OCI-LY7 (cell line): Measurements from ENCODE around the gene SLC6A6. TPM values are rescaled to one million over a fixed set of nuclear protein-coding genes. Genes with fewer than 3 reads are reported as not detected.

Experiments
- BruUV-seq: library from RNA; stranded (reverse); fragments of 400-500 nt; replicated peaks from 2 replicates; lab custom pipeline; 2021; lab: Mats Ljungman, UMichigan
- CTCF ChIA-PET: fragments of 300-600 bp; sonication (Branson Sonifier 250); formaldehyde crosslinking; loops from one replicate; lab custom pipeline; 2022; ENCODE audit warnings: antibody characterized with exemption; ENCODE audit not compliant: unreplicated experiment; lab: Charles Lee
- POLR2A ChIA-PET: fragments of 300-600 bp; sonication (Branson Sonifier 250); formaldehyde crosslinking; loops from one replicate; lab custom pipeline; 2022; ENCODE audit warnings: antibody characterized with exemption; lab: Charles Lee
- DNase-seq: peaks from one replicate; pipeline ENCODE4 v3.0.0-alpha.2; 2015; ENCODE audit warnings: low spot score
- H2AFZ ChIP-seq: fragments of 200-600 bp; sonication (generic), shearing (Covaris generic); 2 replicates; pipeline ENCODE4 v1.6.1; 2014; ENCODE audit warnings: mild to moderate bottlenecking, antibody characterized with exemption, low read length, moderate library complexity
- H3K27ac ChIP-seq: fragments of 200-600 bp; sonication (generic); 2 replicates; pipeline ENCODE4 v1.5.1; 2014; ENCODE audit warnings: mixed run types, low read depth, mild to moderate bottlenecking, moderate library complexity, low read length, inconsistent platforms; ENCODE audit not compliant: poor library complexity, severe bottlenecking
- H3K36me3 ChIP-seq: fragments of 200-600 bp; sonication (generic); 2 replicates; pipeline ENCODE4 v1.6.1; 2014; ENCODE audit warnings: mild to moderate bottlenecking, antibody characterized with exemption, low read length, moderate library complexity, mixed read lengths; ENCODE audit not compliant: insufficient read depth
- H3K4me1 ChIP-seq: fragments of 200-600 bp; sonication (generic); 2 replicates; pipeline ENCODE4 v1.5.1; 2014; ENCODE audit warnings: mild to moderate bottlenecking, low read length; ENCODE audit not compliant: insufficient read depth, poor library complexity, severe bottlenecking
- H3K4me2 ChIP-seq: fragments of 200-600 bp; sonication (generic); 2 replicates; pipeline ENCODE4 v1.6.1; 2014; ENCODE audit warnings: mild to moderate bottlenecking, low read length
- H3K4me3 ChIP-seq: fragments of 200-600 bp; sonication (generic); 2 replicates; pipeline ENCODE4 v1.5.1; 2014; ENCODE audit warnings: mild to moderate bottlenecking, low read depth, low read length; ENCODE audit not compliant: poor library complexity, severe bottlenecking
- H3K79me2 ChIP-seq: fragments of 200-600 bp; sonication (generic); 2 replicates; pipeline ENCODE4 v1.6.1; 2016; ENCODE audit warnings: low read depth, mild to moderate bottlenecking, low read length, moderate library complexity, mixed read lengths; ENCODE audit not compliant: insufficient read depth
- H3K9me2 ChIP-seq: fragments of 200-600 bp; sonication (generic); 2 replicates; pipeline ENCODE4 v1.6.1; 2016; ENCODE audit warnings: mild to moderate bottlenecking, low read length, mixed read lengths; ENCODE audit not compliant: insufficient read depth
- H3K9me3 ChIP-seq: fragments of 200-600 bp; sonication (generic); 2 replicates; pipeline ENCODE4 v1.6.1; 2014; ENCODE audit warnings: mild to moderate bottlenecking, mixed run types, low read length, mixed read lengths
- H4K20me1 ChIP-seq: fragments of 200-600 bp; sonication (generic); 2 replicates; pipeline ENCODE4 v1.6.1; 2014; ENCODE audit warnings: mild to moderate bottlenecking, antibody characterized with exemption, low read length, moderate library complexity, mixed read lengths; ENCODE audit not compliant: insufficient read depth
- EZH2phosphoT487 ChIP-seq: fragments of 200-600 bp; sonication (generic); IDR thresholded peaks from 2 replicates; pipeline ENCODE4 v1.6.1; 2018; ENCODE audit warnings: low read depth, borderline replicate concordance, mild to moderate bottlenecking, mixed run types, antibody characterized with exemption, low read length, moderate library complexity, mixed read lengths
- intact Hi-C: fragments of 100-400 bp; cut with micrococcal nuclease; formaldehyde crosslinking; loops from one replicate; pipeline ENCODE4 v1.10.0; 2022; ENCODE audit not compliant: unreplicated experiment
- total RNA-seq, 2 experiments: library from RNA; depleted of rRNA in 1 of 2; stranded (reverse); fragments of >200 nt in 1 of 2; shearing (Covaris generic) in 1 of 2; gene quantifications; 2 replicates each; pipeline ENCODE4 v1.2.3, GENCODE V29; 2014 to 2022
- TF ChIP-seq, protein P1 (sequence below): fragments of 200-600 bp; sonication (generic); conservative IDR thresholded peaks from 2 replicates; pipeline ENCODE4 v1.5.1; 2014; ENCODE audit warnings: mild to moderate bottlenecking, antibody characterized with exemption, low read length, moderate library complexity, mixed read lengths

SLC6A6 gene
- total RNA-seq, 2 experiments from 2014 or later = 43.0 to 51.8 TPM

DNA sequence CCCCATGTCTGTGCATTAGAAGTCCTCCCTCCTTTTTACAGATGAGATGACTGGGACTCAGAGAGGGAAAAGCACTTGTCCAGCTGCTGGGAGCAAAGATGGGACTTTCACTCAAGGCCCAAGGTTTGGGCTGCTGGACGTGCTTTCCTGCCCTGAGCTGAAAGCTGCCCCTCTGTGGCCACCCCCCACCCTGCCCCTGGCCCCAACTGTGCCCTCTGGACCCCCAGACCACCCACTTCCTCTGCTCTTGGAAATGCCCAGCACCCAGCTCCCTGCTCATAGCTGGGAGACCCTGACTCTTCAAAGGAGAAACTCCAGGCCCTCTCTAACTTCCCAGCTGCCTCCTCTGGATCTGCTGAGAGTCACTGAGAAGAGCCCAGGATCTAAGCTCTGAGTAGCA, 117.0 kb downstream of the SLC6A6 start:
- Histone ChIP-seq H3K9me3 (no peaks in the 10 kb centered on the region), H3K9me2 (no peaks in the 10 kb centered on the region), H3K36me3 (no peaks in the 10 kb centered on the region), H3K79me2 (no peaks in the 10 kb centered on the region), H3K4me3 (no peak overlapping the region), H2AFZ (no peak overlapping the region), H4K20me1 (no peaks in the 10 kb centered on the region), H3K4me1 (no peaks in the 10 kb centered on the region), H3K4me2 (no peak overlapping the region), H3K27ac (no peak overlapping the region)
- intact Hi-C loops = no loop called here
- POLR2A ChIA-PET = no interaction called here
- CTCF ChIA-PET = no interaction called here
- TF ChIP-seq EZH2phosphoT487 = no peak
- TF ChIP-seq, protein P1, sequence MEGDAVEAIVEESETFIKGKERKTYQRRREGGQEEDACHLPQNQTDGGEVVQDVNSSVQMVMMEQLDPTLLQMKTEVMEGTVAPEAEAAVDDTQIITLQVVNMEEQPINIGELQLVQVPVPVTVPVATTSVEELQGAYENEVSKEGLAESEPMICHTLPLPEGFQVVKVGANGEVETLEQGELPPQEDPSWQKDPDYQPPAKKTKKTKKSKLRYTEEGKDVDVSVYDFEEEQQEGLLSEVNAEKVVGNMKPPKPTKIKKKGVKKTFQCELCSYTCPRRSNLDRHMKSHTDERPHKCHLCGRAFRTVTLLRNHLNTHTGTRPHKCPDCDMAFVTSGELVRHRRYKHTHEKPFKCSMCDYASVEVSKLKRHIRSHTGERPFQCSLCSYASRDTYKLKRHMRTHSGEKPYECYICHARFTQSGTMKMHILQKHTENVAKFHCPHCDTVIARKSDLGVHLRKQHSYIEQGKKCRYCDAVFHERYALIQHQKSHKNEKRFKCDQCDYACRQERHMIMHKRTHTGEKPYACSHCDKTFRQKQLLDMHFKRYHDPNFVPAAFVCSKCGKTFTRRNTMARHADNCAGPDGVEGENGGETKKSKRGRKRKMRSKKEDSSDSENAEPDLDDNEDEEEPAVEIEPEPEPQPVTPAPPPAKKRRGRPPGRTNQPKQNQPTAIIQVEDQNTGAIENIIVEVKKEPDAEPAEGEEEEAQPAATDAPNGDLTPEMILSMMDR = no peak
- no TSS peak for BruUV-seq
- DNase-seq = no peak

DNA sequence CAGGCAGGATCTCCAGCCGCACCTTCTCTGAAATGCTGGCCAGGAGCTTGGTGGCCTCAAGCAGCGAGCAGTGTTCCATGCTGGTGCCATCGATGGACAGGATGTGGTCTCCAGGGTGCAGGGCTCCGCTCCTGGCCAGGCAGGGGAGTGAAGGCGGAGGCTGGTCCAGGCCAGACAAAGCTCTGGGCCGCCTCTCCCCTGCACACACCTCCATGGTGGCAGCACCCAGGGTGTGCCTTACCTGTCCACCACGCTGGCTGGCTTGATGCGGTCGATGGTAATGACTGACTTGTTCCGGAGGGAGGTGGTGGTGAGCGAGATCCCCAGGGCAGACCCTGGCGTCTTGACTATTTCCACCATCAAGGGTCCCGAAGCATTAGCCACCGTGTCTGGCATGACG, 117.7 kb downstream of the SLC6A6 start:
- H2AFZ ChIP-seq = no peak overlapping the region
- BruUV-seq = no TSS peak
- H3K79me2 ChIP-seq = no peaks in the 10 kb centered on the region
- POLR2A ChIA-PET = no interaction called here
- no peak for DNase-seq
- no peaks in the 10 kb centered on the region for H3K36me3 ChIP-seq
- no peaks in the 10 kb centered on the region for H4K20me1 ChIP-seq
- H3K9me3 ChIP-seq = no peaks in the 10 kb centered on the region
- CTCF ChIA-PET = no interaction called here
- H3K27ac ChIP-seq = no peak overlapping the region
- H3K4me2 ChIP-seq = no peak overlapping the region
- no peak for TF ChIP-seq EZH2phosphoT487
- TF ChIP-seq, protein P1 = no peak
- no peaks in the 10 kb centered on the region for H3K4me1 ChIP-seq
- intact Hi-C loops = no loop called here
- H3K9me2 ChIP-seq = no peaks in the 10 kb centered on the region
- no peak overlapping the region for H3K4me3 ChIP-seq

DNA sequence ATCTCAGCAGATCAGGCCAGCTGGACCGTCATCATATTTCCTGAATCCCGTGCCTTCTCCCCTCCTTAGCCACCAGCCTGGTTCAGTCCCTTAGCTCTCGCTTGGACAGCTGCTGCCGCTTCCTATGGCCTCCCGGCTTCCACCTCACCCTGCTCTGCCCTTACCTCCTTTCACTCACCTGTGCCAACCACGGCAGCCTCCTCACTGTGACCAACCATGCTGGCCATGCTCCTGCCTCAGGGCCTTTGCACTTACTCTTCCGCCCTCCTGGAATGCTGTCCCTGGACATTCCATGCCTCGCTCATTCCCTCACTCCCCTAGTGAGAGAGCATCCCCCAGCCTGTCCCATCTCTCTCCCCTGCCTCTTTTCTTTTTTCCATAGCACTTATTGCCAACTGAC, 118.6 kb downstream of the SLC6A6 start:
- intact Hi-C loops = no loop called here
- no peaks in the 10 kb centered on the region for H4K20me1 ChIP-seq
- POLR2A ChIA-PET = no interaction called here
- H2AFZ ChIP-seq = no peak overlapping the region
- no peaks in the 10 kb centered on the region for H3K36me3 ChIP-seq
- H3K4me2 ChIP-seq = no peak overlapping the region
- H3K9me3 ChIP-seq = no peaks in the 10 kb centered on the region
- H3K27ac ChIP-seq = no peak overlapping the region
- no peak overlapping the region for H3K4me3 ChIP-seq
- no peaks in the 10 kb centered on the region for H3K9me2 ChIP-seq
- no peaks in the 10 kb centered on the region for H3K79me2 ChIP-seq
- BruUV-seq = no TSS peak
- CTCF ChIA-PET = no interaction called here
- TF ChIP-seq EZH2phosphoT487 = no peak
- TF ChIP-seq, protein P1 = no peak
- no peak for DNase-seq
- no peaks in the 10 kb centered on the region for H3K4me1 ChIP-seq
